ENCODE results near the gene DMWD. TPM values are rescaled to one million over a fixed set of nuclear protein-coding genes. Genes with fewer than 3 reads are reported as not detected.

Gene DMWD
- total RNA-seq, 1 donor from 2014 or later, result 95.3 TPM

- peak overlapping the region; percentile 72 for H3K27ac Mint-ChIP-seq (ENCODE audit: unreplicated experiment)
- peaks cover 20% of the 10 kb centered on the region for H3K27me3 Mint-ChIP-seq (ENCODE audit: unreplicated experiment)
- peak overlapping the region; percentile 76 for H3K4me3 Mint-ChIP-seq (ENCODE audit: unreplicated experiment)
Observed at GRCh38 chr19:45793876-45794275, 1.2 kb upstream of the DMWD start.

GRCh38 chr19:45793178-45793564 lies 526 bp upstream of the DMWD start:
- Mint-ChIP-seq H3K4me3 (ENCODE audit: unreplicated experiment) (peak overlapping the region; percentile 92), H3K9me3 (ENCODE audit: unreplicated experiment) (no peaks in the 10 kb centered on the region), H3K27ac (ENCODE audit: unreplicated experiment) (peak overlapping the region; percentile 97), H3K27me3 (ENCODE audit: unreplicated experiment) (peaks cover 21% of the 10 kb centered on the region), H3K4me1 (ENCODE audit: unreplicated experiment) (peaks cover 27% of the 10 kb centered on the region), H3K36me3 (ENCODE audit: low read depth, unreplicated experiment) (peaks cover 35% of the 10 kb centered on the region)
- DNase-seq (ENCODE audit: low spot score), result no peak
- no peak for TF ChIP-seq CTCF (IDR thresholded peaks at IDR 0.05; ENCODE audit: unreplicated experiment)

More at GRCh38 chr19:45793876-45794275, 1.2 kb upstream of the DMWD start:
- DNase-seq (ENCODE audit: low spot score), result no peak
- peaks cover 28% of the 10 kb centered on the region for H3K36me3 Mint-ChIP-seq (ENCODE audit: low read depth, unreplicated experiment)
- H3K9me3 Mint-ChIP-seq (ENCODE audit: unreplicated experiment), result no peaks in the 10 kb centered on the region
- TF ChIP-seq CTCF (IDR thresholded peaks at IDR 0.05; ENCODE audit: unreplicated experiment), result no peak
- H3K4me1 Mint-ChIP-seq (ENCODE audit: unreplicated experiment), result peaks cover 24% of the 10 kb centered on the region

GRCh38 chr19:45791744-45792469 lies 738 bp downstream of the DMWD start:
- peak overlapping the region; percentile 93 for H3K27ac Mint-ChIP-seq (ENCODE audit: unreplicated experiment)
- H3K4me1 Mint-ChIP-seq (ENCODE audit: unreplicated experiment), result peaks cover 33% of the 10 kb centered on the region
- H3K9me3 Mint-ChIP-seq (ENCODE audit: unreplicated experiment), result no peaks in the 10 kb centered on the region
- H3K4me3 Mint-ChIP-seq (ENCODE audit: unreplicated experiment), result peak overlapping the region; percentile 98
- TF ChIP-seq CTCF (IDR thresholded peaks at IDR 0.05; ENCODE audit: unreplicated experiment), result no peak
- peaks cover 20% of the 10 kb centered on the region for H3K27me3 Mint-ChIP-seq (ENCODE audit: unreplicated experiment)
- peaks cover 47% of the 10 kb centered on the region for H3K36me3 Mint-ChIP-seq (ENCODE audit: low read depth, unreplicated experiment)
- no peak for DNase-seq (ENCODE audit: low spot score)

GRCh38 chr19:45790942-45791341 lies 1.7 kb downstream of the DMWD start:
- peaks cover 33% of the 10 kb centered on the region for H3K4me1 Mint-ChIP-seq (ENCODE audit: unreplicated experiment)
- H3K9me3 Mint-ChIP-seq (ENCODE audit: unreplicated experiment), result no peaks in the 10 kb centered on the region
- H3K36me3 Mint-ChIP-seq (ENCODE audit: low read depth, unreplicated experiment), result peaks cover 51% of the 10 kb centered on the region
- DNase-seq (ENCODE audit: low spot score), result no peak
- no peak for TF ChIP-seq CTCF (IDR thresholded peaks at IDR 0.05; ENCODE audit: unreplicated experiment)
- H3K27me3 Mint-ChIP-seq (ENCODE audit: unreplicated experiment), result peaks cover 20% of the 10 kb centered on the region
- H3K27ac Mint-ChIP-seq (ENCODE audit: unreplicated experiment), result peak overlapping the region; percentile 93
- peak overlapping the region; percentile 98 for H3K4me3 Mint-ChIP-seq (ENCODE audit: unreplicated experiment)

GRCh38 chr19:45789035-45789786 lies 3.4 kb downstream of the DMWD start:
- Mint-ChIP-seq H3K27me3 (ENCODE audit: unreplicated experiment) (peaks cover 17% of the 10 kb centered on the region), H3K4me3 (ENCODE audit: unreplicated experiment) (peak overlapping the region; percentile 82), H3K36me3 (ENCODE audit: low read depth, unreplicated experiment) (peaks cover 47% of the 10 kb centered on the region)

More at GRCh38 chr19:45789035-45789786, 3.4 kb downstream of the DMWD start:
- Mint-ChIP-seq H3K9me3 (ENCODE audit: unreplicated experiment) (no peaks in the 10 kb centered on the region), H3K4me1 (ENCODE audit: unreplicated experiment) (peaks cover 30% of the 10 kb centered on the region), H3K27ac (ENCODE audit: unreplicated experiment) (peak overlapping the region; percentile 42)
- DNase-seq (ENCODE audit: low spot score), result no peak
- no peak for TF ChIP-seq CTCF (IDR thresholded peaks at IDR 0.05; ENCODE audit: unreplicated experiment)

Data from endothelial cell (in vitro differentiated cells).